GM18517 (cell line): ENCODE measurements around the gene CASP8.
"Not testable (repeated sequence)": the region's sequence is repeated elsewhere in the genome, so short reads cannot be mapped to it uniquely, and the experiment has no call there.

Source experiments
- ATAC-seq: cut with Tn5 transposase; IDR thresholded peaks from one replicate; pipeline ENCODE4 v1.9.1; 2021; ENCODE audit warnings: mild to moderate bottlenecking, moderate library complexity; ENCODE audit not compliant: unreplicated experiment

CASP8 gene

DNA sequence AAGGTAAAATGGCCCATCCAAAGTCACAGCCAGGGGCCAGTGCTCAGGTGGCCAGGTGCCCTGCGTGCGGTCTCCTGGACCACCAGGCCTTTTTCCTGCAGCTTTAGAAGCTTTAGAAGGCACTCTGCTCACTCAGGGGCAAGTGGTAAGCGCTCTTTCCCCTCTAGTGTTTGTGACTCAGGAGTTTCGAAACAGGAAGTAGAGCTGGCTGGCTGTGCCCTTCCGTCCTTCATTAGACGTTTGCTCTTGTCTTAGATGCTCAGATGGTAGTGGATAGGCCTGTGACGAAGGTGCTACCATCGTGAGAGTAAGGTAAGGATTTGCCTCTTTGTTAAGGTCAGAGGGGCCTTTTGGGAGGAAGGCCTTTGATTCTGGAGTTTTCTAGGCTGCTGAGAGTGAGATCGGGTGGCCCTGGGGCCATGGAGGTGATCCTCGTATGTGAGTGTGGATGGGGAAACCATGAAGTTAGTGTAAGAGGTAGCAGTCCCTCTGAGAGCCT is at the start of gene CASP8:
Gene CASP8, plus strand, starts transcription at position 235 of the 499 bp plus-strand sequence. CDS start 5,951 bp downstream, outside the sequence.
- ATAC-seq, result peak; percentile 29

- no peak for ATAC-seq
Measured at GRCh38 chr2:201215963-201216362, 44.4 kb upstream of the CASP8 start.

DNA sequence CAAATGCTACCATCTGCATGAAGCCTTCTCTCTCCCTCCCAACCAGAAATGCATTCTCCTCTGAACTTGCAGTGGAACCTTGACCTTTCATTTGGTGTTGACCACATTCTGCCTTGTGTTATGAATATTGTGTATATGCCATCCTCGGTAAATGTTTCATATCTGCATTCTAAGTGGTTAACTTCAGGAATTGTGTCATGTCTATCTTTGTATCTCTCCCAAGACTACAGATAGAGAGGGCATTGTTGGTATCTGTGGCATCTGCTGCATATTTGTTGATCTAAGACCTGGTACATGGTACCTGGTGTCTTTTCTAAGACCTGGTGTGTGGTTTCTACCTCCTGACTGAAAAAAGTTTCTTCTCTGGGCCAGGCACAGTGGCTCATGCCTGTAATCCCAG is 43.4 kb upstream of the CASP8 start:
- no peak for ATAC-seq

GRCh38 chr2:201218780-201219179 is 41.6 kb upstream of the CASP8 start:
- ATAC-seq, result no peak

GRCh38 chr2:201219328-201220096 is 40.8 kb upstream of the CASP8 start:
- no peak for ATAC-seq

DNA sequence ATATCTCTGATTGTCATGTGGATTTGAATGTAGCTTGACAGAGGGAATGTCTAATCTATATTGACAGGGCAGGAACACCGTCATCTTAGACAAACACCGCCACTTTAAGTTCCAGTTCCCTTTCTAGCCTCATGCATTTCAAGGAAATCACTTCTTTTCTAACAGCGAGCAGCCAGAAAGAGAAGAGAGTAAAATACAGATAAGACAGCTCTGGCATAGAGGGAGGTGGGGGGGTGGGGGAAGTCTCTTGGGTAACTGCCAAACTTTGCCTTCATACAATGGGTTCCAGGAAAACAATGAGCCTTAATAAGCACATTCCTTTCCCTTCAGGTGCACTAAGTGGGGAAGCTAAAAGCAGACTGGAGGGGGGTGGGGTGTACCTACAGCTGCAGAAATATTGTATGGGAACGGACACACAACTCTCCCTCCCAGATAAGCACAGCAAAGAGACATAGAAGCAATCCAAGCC is 40.2 kb upstream of the CASP8 start:
- no peak for ATAC-seq

GRCh38 chr2:201223089-201224073 is 37.0 kb upstream of the CASP8 start:
- ATAC-seq, result peak; percentile 92

DNA sequence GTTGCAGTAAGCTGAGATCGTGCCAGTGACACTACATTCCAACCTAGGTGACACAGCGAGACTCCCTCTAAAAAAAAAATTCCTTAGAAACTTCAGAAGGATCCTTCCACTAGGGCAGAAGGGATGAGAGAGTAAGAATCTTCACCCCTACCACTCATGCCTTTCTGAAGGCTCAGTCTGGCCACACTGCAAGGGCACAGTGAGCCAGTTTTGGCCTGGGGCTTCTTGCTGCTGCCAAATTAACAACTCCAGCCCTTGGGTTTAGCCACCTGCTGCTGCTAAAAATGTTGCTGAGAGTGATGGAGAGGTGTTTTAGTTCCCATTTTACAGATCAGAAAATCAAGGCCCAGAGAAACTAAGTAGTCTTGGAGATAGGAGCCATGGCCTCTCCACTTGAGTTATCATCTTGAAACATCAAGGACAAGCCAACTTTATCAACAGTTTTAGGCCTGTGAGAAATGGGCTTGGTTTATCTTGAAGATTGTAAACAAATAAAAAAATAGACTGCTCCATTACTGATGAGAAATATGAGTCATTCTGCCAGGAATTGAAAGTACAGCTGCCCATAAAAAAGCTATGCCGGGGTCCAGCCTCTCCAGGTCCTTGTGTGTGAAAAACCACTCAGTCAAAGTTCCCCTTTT is 31.9 kb upstream of the CASP8 start:
- no peak for ATAC-seq

- ATAC-seq, result no peak
Measured at GRCh38 chr2:201228912-201229290, 31.4 kb upstream of the CASP8 start.

DNA sequence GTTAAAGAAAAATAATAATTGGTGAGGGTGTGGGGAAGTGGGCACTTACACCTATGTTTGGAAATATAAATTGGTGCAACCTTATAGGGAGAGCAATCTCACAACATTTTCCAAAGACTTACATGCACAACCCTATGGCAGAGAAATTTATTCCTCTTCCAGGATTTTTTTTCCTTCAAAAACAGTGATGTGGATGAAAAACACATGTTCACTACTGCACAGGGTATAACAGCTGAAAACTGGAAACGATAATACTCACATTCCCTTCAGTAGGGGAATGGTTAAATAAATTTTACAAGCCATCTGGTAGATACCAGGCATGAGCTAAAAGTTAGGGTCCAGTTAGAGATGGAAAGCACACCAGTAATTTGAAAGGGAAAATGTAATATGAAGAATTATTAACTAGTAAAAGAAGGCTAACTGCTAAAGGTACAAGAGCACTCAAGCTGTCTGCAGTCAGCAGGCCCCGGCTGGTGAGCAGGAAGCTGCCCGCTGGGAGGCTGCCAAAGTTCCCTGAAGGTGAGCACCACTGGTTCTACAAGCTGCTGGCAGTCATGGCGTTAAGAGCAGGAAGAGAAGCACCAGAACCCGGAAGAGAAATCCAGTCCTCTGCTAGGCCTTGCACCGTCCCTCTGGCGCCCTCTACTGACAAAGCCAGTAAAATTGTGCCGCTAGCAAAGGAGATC is 28.4 kb upstream of the CASP8 start:
- ATAC-seq, result peak; percentile 52

GRCh38 chr2:201232467-201232815 is 27.9 kb upstream of the CASP8 start:
- ATAC-seq, result no peak

DNA sequence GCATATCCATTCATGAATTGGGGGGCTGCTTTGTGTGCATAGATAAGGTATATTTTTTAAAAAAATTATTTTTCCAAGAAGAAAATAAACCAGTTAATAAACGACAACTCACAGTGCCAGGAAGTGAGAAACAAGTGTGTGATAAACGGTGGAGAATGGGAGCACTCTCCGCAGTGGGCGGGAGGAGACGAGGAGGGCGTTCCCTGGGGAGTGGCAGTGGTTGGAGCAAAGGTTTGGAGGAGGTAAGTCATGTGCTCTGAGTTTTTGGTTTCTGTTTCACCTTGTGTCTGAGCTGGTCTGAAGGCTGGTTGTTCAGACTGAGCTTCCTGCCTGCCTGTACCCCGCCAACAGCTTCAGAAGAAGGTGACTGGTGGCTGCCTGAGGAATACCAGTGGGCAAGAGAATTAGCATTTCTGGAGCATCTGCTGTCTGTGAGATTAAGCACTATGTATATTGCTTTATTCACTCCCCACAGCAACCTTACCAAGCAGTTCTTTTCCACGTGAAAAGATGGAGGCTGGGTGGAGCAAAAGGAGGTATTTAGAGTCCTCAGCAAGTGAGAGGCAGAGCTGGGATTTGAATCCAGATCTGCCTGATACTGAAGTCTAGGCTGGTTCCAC is 27.0 kb upstream of the CASP8 start:
- ATAC-seq, result peak; percentile 91

DNA sequence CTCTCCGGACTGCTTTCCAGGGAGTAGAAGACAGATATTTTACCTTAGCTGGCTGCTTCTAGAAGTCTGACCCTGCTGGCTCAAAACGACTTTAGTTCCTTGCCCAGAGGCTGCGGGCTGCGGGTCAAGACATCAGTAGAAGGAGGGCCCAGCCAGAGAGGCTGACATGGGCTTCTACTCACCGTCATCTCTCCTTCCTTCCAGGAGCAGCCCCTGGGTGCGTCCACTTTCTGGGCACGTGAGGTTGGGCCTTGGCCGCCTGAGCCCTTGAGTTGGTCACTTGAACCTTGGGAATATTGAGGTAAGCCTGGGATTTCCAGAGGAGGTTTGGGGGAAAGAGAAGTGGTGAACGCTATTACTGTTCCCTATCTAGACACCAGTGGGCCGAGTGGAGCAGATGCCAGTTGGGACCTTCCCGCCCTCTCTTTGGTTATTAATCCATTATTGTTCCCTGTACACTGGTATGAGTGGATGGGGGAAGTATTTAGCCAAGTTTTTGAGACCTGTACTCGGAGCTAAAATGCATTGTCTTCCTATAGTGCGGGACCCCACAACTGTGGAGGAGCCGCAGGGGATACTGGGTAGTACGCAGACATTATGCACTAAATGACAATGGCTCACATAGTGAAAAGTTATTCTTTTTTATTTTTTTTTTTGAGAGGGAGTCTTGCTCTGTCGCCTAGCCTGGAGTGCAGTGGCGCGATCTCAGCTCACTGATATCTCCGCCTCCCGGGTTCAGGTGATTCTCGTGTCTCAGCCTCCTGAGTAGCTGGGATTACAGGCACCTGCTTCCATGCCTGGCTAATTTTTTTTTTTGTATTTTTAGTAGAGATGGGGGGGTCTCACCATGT is 26.3 kb upstream of the CASP8 start:
- ATAC-seq, result peak; percentile 15

- ATAC-seq, result no peak
Measured at GRCh38 chr2:201234663-201235135, 25.6 kb upstream of the CASP8 start.

DNA sequence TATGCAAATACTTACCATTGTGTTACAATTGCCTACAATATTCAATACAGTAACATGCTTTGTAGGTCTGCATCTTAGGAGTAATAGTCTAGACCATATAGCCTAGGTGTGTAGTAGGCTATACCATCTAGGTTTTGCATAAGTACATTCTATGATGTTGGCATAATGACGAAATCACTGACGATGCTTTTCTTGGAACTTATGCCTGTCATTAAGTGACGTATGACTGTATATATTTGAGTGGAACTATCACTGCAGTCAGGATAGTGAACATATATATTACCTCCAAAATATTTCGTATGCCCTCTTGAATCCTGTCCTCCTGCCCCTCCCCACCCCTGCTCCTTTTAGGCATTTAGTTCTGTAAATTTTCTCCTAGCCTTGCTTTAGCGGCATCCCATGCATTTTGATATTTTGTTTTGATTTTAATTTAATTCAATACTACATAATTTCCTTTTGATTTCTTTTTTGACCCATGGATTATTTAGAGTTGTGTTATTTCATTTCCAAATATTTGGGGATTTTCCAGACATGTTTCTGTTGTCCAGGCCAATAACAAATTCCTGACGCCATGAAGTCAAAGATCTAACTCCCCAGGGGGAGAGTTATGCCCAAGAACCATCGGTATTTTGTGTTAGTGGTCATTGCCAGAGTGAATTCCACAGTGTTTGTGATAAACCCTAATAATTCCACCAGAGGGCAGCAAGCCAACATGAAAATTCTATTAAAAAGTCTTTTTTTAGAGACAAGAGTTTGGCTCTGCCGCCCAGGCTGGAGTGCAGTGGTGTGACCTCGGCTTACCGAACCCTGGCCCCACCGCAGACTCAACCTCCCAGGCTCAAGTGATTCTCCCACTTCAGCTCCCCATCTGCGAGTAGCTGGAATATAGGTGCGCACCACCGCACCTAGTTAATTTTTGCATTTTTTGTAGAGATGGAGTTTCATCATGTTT is 24.2 kb upstream of the CASP8 start:
- no peak for ATAC-seq

DNA sequence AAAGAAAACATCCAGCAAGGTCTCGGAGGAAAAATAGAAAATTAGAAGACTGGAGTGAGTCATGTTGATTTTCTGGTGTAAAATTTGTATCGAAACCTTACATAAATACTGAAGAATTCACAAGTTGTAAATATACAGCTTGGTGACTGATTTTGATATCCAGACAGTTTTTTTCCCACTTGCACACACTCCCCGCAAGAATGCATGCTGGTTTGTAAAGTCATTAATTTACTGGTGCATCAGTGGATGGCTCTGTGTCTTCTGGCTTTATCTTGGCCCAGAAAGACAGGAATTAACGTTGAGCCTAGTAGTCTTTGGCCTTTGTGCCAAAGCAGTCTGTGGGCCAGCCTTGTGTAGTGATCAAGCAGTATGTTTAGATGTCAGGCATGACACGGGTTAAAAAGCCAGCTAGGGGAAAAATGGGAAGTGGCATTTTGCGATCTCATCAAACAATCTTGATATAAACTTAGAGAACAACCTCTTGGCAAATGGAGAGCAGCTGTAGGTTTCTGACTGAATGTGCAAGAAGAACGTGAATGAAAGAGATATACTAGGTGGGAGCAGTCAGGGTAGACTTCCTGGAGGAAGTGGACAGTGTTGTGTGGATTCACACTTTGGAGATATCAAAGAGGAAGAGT is 22.7 kb upstream of the CASP8 start:
- no peak for ATAC-seq

GRCh38 chr2:201239167-201239935 is 21.0 kb upstream of the CASP8 start:
- ATAC-seq, result not testable (repeated sequence)
